SK-N-SH treated with all-trans-retinoic acid at 6 μM for 48 hours (cell line): ENCODE data around the gene PRMT1.
A peak's percentile ranks its signal among the peaks of the same experiment; 100 is the strongest.

Experiments used
- ATAC-seq: fragments of 200-7000 bp; cut with Tn5 transposase; 3 replicates; pipeline ENCODE4 v1.9.1; 2020; ENCODE audit warnings: mild to moderate bottlenecking, moderate library complexity
- ARNTL ChIP-seq: fragments of 450-650 bp; formaldehyde crosslinking; IDR thresholded peaks from 2 replicates; pipeline ENCODE4 v1.5.0; 2020; ENCODE audit warnings: low read depth, mild to moderate bottlenecking, moderate library complexity, borderline replicate concordance
- BACH2 ChIP-seq: fragments of 250-450 bp; sonication (Bioruptor Pico); IDR thresholded peaks from 2 replicates; pipeline ENCODE4 v1.9.0; 2021; ENCODE audit warnings: mild to moderate bottlenecking, borderline replicate concordance
- CREB5 ChIP-seq: fragments of 250-450 bp; sonication (Bioruptor Pico); IDR thresholded peaks from 2 replicates; pipeline ENCODE4 v1.5.1; 2020; ENCODE audit warnings: low read depth, mild to moderate bottlenecking, moderate library complexity
- CSDC2 ChIP-seq: fragments of 250-450 bp; sonication (Bioruptor Pico); IDR thresholded peaks from 2 replicates; pipeline ENCODE4 v1.5.0; 2020; ENCODE audit warnings: mild to moderate bottlenecking, moderate library complexity
- CSRNP3 ChIP-seq: fragments of 250-450 bp; sonication (Bioruptor Pico); IDR thresholded peaks from 2 replicates; pipeline ENCODE4 v1.5.1; 2021; ENCODE audit warnings: mild to moderate bottlenecking, moderate library complexity
- ESRRG ChIP-seq: fragments of 250-450 bp; sonication (Bioruptor Pico); IDR thresholded peaks from 2 replicates; pipeline ENCODE4 v1.6.1; 2021; ENCODE audit warnings: mild to moderate bottlenecking
- GLIS3 ChIP-seq: fragments of 250-450 bp; sonication (Bioruptor Pico); IDR thresholded peaks from 2 replicates; pipeline ENCODE4 v1.5.0; 2020; ENCODE audit warnings: mild to moderate bottlenecking, moderate library complexity
- ISL1 ChIP-seq: fragments of 250-450 bp; sonication (Bioruptor Pico); IDR thresholded peaks from 2 replicates; pipeline ENCODE4 v2.1.2; 2022; ENCODE audit warnings: mild to moderate bottlenecking, moderate library complexity
- OSR1 ChIP-seq: fragments of 250-450 bp; sonication (Bioruptor Pico); IDR thresholded peaks from 2 replicates; pipeline ENCODE4 v1.8.0; 2022; ENCODE audit warnings: moderate library complexity, mild to moderate bottlenecking, inconsistent platforms
- PATZ1 ChIP-seq: fragments of 250-450 bp; sonication (Bioruptor Pico); IDR thresholded peaks from 2 replicates; pipeline ENCODE4 v1.8.0; 2020; ENCODE audit warnings: mild to moderate bottlenecking, moderate library complexity, borderline replicate concordance
- PPARA ChIP-seq: fragments of 250-450 bp; sonication (Bioruptor Pico); IDR thresholded peaks from 2 replicates; pipeline ENCODE4 v1.5.0; 2020; ENCODE audit warnings: mild to moderate bottlenecking, borderline replicate concordance
- RARB ChIP-seq: fragments of 250-450 bp; sonication (Bioruptor Pico); IDR thresholded peaks from 2 replicates; pipeline ENCODE4 v1.8.0; 2021; ENCODE audit warnings: mild to moderate bottlenecking, moderate library complexity
- SNAI2 ChIP-seq: fragments of 250-450 bp; sonication (Bioruptor Pico); IDR thresholded peaks from 2 replicates; pipeline ENCODE4 v1.5.0; 2020; ENCODE audit warnings: mild to moderate bottlenecking, moderate library complexity
- TCF4 ChIP-seq: fragments of 250-450 bp; sonication (Bioruptor Pico); IDR thresholded peaks from 2 replicates; pipeline ENCODE4 v1.8.0; 2021; ENCODE audit warnings: mild to moderate bottlenecking, moderate library complexity, borderline replicate concordance
- ZC3H10 ChIP-seq: fragments of 250-450 bp; sonication (Bioruptor Pico); IDR thresholded peaks from 2 replicates; pipeline ENCODE4 v1.5.1; 2021; ENCODE audit warnings: mild to moderate bottlenecking, moderate library complexity
- ZFP3 ChIP-seq: fragments of 250-450 bp; sonication (Bioruptor Pico); IDR thresholded peaks from 2 replicates; pipeline ENCODE4 v1.5.0; 2020; ENCODE audit warnings: mild to moderate bottlenecking, moderate library complexity
- ZFP30 ChIP-seq: fragments of 450-650 bp; formaldehyde crosslinking; IDR thresholded peaks from 2 replicates; pipeline ENCODE4 v1.5.0; 2022; ENCODE audit warnings: mild to moderate bottlenecking, moderate library complexity
- ZNF565 ChIP-seq: fragments of 450-650 bp; formaldehyde crosslinking; conservative IDR thresholded peaks from 2 replicates; pipeline ENCODE4 v1.5.0; 2020; ENCODE audit warnings: low read depth, mild to moderate bottlenecking, moderate library complexity
- ZNF70 ChIP-seq: fragments of 450-650 bp; formaldehyde crosslinking; IDR thresholded peaks from 2 replicates; pipeline ENCODE4 v1.5.0; 2020; ENCODE audit warnings: mild to moderate bottlenecking, moderate library complexity
- ZNF8 ChIP-seq: fragments of 450-650 bp; formaldehyde crosslinking; IDR thresholded peaks from 2 replicates; pipeline ENCODE4 v1.5.0; 2020; ENCODE audit warnings: mild to moderate bottlenecking, moderate library complexity

PRMT1 gene

DNA sequence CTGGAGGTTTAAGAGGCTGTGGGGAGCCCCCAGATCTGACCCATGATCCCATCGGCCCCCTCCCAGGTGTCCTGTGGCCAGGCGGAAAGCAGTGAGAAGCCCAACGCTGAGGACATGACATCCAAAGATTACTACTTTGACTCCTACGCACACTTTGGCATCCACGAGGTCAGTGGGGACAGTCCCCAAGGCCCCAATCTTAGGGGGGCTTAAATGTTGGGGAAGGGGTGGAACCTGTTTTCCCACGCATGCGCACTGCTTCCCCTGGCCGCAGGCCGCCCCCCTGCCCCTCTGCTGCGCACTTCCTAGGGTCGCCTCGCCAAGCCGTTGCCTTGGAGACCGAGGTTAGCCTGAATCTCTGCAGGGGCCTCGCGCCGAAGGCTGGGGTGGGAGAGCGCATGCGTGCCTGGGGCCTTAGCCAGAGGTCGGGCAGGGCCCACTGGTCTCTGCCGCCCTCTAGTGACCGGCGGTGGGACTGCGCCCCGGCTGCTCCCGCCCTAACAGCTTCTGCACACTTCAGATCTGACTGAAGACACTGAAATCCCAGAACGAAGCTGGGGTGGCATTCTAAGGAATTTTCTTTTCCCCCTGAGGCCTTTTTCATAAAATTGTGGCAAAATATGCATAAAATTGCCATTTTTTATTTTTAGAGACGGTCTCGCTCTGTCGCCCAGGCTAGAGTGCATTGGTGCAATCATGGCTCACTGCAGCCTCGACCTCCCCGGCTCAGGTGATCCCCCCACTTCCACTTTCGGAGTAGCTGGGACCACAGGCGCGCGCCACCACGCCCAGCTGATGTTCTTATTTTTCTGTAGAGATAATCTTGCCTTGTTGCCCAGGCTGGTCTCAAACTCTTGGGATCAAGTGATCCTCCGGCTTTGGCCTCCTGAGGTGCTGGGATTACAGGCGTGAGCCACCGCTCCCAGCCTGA is 3.6 kb downstream of the PRMT1 start:
- peak; percentile 6 for ATAC-seq
- TF ChIP-seq ZNF70 (CRISPR knock-in tag) (no peak), ZFP3 (no peak), ZNF565 (CRISPR knock-in tag) (no peak), ESRRG (CRISPR knock-in tag) (no peak), CREB5 (CRISPR knock-in tag) (no peak)

DNA sequence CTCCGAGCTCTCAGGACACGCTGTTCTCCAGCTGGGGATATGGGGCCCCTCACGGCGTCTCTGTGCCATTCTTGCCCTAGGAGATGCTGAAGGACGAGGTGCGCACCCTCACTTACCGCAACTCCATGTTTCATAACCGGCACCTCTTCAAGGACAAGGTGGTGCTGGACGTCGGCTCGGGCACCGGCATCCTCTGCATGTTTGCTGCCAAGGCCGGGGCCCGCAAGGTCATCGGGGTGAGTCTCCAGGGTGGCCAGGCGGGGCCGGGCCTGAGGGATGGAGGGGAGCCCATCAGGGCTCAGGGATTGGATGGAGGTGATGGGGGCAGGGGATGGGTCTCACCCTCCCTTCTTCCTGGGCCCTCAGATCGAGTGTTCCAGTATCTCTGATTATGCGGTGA is 4.8 kb downstream of the PRMT1 start:
- no peak for ATAC-seq
- TF ChIP-seq ZNF8 (CRISPR knock-in tag) (no peak), CSDC2 (CRISPR knock-in tag) (no peak), RARB (CRISPR knock-in tag) (no peak), GLIS3 (no peak), TCF4 (CRISPR knock-in tag) (no peak), ZFP3 (no peak), ESRRG (CRISPR knock-in tag) (no peak), CREB5 (CRISPR knock-in tag) (no peak), PPARA (CRISPR knock-in tag) (no peak), PATZ1 (CRISPR knock-in tag) (no peak)

DNA sequence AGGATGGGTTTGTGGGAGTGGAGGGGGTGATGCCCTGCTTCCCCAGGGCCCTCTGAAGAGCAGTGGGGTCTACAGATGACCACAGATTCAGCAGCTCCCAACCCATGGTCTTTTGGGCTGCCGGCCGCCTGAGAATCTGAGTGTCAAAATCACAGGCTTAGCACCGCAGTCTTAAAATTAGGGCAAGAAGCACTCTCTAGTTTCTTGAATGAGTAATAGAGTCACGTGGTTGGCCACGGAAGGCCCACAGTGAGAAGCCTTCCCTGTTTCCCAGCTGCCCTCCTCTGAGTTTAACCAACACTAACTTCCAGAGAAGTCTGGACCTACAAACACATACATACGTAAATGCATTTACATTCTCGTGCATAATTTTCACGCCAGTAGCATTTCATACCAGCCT is 5.2 kb downstream of the PRMT1 start:
- TF ChIP-seq ZNF565 (CRISPR knock-in tag) (no peak), ISL1 (no peak), CSDC2 (CRISPR knock-in tag) (no peak)

DNA sequence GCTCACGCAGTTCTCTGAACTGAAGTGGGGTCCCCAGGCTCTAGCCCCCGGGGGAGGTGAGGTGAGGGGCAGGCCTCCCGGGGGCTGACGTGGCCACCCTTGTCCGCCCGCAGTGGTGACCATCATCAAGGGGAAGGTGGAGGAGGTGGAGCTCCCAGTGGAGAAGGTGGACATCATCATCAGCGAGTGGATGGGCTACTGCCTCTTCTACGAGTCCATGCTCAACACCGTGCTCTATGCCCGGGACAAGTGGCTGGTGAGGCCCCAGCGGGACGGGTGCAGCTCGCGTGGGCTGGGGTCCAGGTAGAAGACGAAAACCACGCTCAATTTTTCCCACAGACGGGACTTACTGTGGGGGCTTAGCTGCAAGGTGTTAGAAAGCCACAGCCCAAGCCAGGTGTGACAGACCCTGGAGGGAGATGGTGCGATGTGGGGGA is 6.8 kb downstream of the PRMT1 start:
- TF ChIP-seq PPARA (CRISPR knock-in tag) (no peak), CREB5 (CRISPR knock-in tag) (no peak), ISL1 (no peak), ESRRG (CRISPR knock-in tag) (no peak), ZFP30 (CRISPR knock-in tag) (no peak), ZC3H10 (CRISPR knock-in tag) (no peak), BACH2 (CRISPR knock-in tag) (no peak), ZNF8 (CRISPR knock-in tag) (no peak), RARB (CRISPR knock-in tag) (no peak), CSRNP3 (no peak), ZNF565 (CRISPR knock-in tag) (no peak), SNAI2 (CRISPR knock-in tag) (no peak), OSR1 (no peak), ZNF70 (CRISPR knock-in tag) (no peak), GLIS3 (no peak), PATZ1 (CRISPR knock-in tag) (no peak), ARNTL (CRISPR knock-in tag) (no peak), ZFP3 (no peak)
- ATAC-seq, result no peak

More for the DNA sequence above, 5.2 kb downstream of the PRMT1 start:
- ATAC-seq, result no peak
